ENCODE data around the gene LCAT. TPM values are rescaled to one million over a fixed set of nuclear protein-coding genes. Genes with fewer than 3 reads are reported as not detected.

LCAT gene
- total RNA-seq, 1 donor from 2014 or later: 1.6 TPM

- H3K4me3 ChIP-seq (ENCODE audit: low read depth, low read length): no peak overlapping the region
- peaks cover 45% of the 10 kb centered on the region for H3K36me3 ChIP-seq (ENCODE audit: control insufficient read depth, insufficient read depth, low read length)
- H3K27me3 ChIP-seq (ENCODE audit: control insufficient read depth, insufficient read depth, low read length): no peaks in the 10 kb centered on the region
- TF ChIP-seq, protein P1, sequence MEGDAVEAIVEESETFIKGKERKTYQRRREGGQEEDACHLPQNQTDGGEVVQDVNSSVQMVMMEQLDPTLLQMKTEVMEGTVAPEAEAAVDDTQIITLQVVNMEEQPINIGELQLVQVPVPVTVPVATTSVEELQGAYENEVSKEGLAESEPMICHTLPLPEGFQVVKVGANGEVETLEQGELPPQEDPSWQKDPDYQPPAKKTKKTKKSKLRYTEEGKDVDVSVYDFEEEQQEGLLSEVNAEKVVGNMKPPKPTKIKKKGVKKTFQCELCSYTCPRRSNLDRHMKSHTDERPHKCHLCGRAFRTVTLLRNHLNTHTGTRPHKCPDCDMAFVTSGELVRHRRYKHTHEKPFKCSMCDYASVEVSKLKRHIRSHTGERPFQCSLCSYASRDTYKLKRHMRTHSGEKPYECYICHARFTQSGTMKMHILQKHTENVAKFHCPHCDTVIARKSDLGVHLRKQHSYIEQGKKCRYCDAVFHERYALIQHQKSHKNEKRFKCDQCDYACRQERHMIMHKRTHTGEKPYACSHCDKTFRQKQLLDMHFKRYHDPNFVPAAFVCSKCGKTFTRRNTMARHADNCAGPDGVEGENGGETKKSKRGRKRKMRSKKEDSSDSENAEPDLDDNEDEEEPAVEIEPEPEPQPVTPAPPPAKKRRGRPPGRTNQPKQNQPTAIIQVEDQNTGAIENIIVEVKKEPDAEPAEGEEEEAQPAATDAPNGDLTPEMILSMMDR (IDR thresholded peaks at IDR 0.05; ENCODE audit: insufficient read depth, low read length, severe bottlenecking): no peak
- no peak for FAIRE-seq
- DNase-seq (ENCODE audit: low read depth): no peak
Observed at GRCh38 chr16:67962135-67962534, 18.2 kb upstream of the LCAT start.

- TF ChIP-seq, protein P1 (IDR thresholded peaks at IDR 0.05; ENCODE audit: insufficient read depth, low read length, severe bottlenecking): no peak
- no peaks in the 10 kb centered on the region for H3K27me3 ChIP-seq (ENCODE audit: control insufficient read depth, insufficient read depth, low read length)
- DNase-seq (ENCODE audit: low read depth) (peak; percentile 97), FAIRE-seq (peak; percentile 80)
- peaks cover 45% of the 10 kb centered on the region for H3K36me3 ChIP-seq (ENCODE audit: control insufficient read depth, insufficient read depth, low read length)
- no peak overlapping the region for H3K4me3 ChIP-seq (ENCODE audit: low read depth, low read length)
Observed at GRCh38 chr16:67961551-67961957, 17.6 kb upstream of the LCAT start.

DNA sequence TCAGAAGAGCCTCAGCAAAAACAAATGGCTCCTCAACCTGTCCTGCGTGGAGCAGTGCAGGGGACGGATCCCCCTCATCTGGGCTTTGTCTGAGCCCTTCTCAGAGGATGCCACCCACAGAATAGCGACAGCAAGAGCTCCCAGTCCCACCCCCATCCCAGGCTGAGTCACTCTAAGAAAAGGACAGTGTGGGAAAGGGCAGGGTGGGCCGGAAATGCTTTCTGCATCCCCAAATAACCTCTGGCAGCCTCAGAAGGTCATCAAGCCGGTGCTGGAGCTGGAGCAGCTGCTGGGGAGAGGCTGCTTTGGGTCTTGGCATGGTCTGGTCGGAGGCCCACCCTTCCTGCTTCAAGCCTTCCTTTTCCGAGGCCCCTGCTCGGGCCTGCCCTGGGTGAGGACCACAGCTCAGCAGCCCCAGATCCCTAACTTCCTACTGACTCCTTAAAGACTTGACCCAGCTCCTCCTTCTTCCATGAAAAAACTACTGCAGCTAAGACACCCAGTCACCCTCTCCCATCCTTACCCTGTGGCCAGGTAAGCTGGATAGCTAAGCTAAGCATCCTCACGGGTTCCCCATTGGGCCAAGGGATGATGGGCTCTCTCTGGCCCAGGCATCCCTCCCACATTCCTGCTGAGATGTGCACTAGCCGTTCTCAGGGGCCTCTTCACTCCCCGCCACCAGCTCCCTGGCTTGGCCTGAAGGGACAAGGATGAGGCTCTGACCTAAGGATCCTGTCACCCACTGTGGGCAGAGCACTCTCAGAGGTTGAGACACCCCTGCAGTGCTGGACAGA lies 15.8 kb upstream of the LCAT start:
- no peak for DNase-seq (ENCODE audit: low read depth)
- H3K36me3 ChIP-seq (ENCODE audit: control insufficient read depth, insufficient read depth, low read length): peaks cover 51% of the 10 kb centered on the region
- FAIRE-seq: no peak
- H3K4me3 ChIP-seq (ENCODE audit: low read depth, low read length): no peak overlapping the region
- TF ChIP-seq, protein P1 (IDR thresholded peaks at IDR 0.05; ENCODE audit: insufficient read depth, low read length, severe bottlenecking): no peak
- H3K27me3 ChIP-seq (ENCODE audit: control insufficient read depth, insufficient read depth, low read length): no peaks in the 10 kb centered on the region

DNA sequence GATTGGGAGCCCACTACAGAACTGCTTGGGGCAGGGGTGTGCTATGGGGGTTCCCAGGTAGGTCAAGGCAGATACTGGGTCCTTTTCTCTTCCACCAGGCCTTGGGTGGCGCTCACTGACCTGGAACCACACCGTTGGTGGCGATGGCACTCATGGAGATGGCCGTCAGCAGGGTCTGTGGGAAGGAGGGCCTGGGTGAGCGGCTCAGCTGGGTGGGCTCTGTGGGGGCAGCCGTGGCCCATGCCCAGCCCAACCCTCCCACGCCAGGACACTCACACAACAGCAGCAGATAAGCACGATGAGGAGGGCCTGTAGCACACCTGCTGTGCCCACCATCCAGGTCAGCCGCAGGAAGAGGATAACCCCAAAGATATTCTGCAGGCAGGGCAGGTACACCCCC lies 13.7 kb upstream of the LCAT start:
- FAIRE-seq (no peak), DNase-seq (ENCODE audit: low read depth) (no peak)
- H3K36me3 ChIP-seq (ENCODE audit: control insufficient read depth, insufficient read depth, low read length): peaks cover 50% of the 10 kb centered on the region
- no peaks in the 10 kb centered on the region for H3K27me3 ChIP-seq (ENCODE audit: control insufficient read depth, insufficient read depth, low read length)
- TF ChIP-seq, protein P1 (IDR thresholded peaks at IDR 0.05; ENCODE audit: insufficient read depth, low read length, severe bottlenecking): no peak
- H3K4me3 ChIP-seq (ENCODE audit: low read depth, low read length): no peak overlapping the region

- TF ChIP-seq, protein P1 (IDR thresholded peaks at IDR 0.05; ENCODE audit: insufficient read depth, low read length, severe bottlenecking): no peak
- FAIRE-seq (peak; percentile 13), DNase-seq (ENCODE audit: low read depth) (no peak)
- H3K36me3 ChIP-seq (ENCODE audit: control insufficient read depth, insufficient read depth, low read length): peaks cover 61% of the 10 kb centered on the region
- no peak overlapping the region for H3K4me3 ChIP-seq (ENCODE audit: low read depth, low read length)
- H3K27me3 ChIP-seq (ENCODE audit: control insufficient read depth, insufficient read depth, low read length): no peaks in the 10 kb centered on the region
Observed at GRCh38 chr16:67954421-67955196, 10.7 kb upstream of the LCAT start.
